Endothelial cell of umbilical vein (primary cell): ENCODE data around the gene DLAT. TPM values are rescaled to one million over a fixed set of nuclear protein-coding genes. Genes with fewer than 3 reads are reported as not detected.

Experiments
- BruUV-seq: library from RNA; stranded (reverse); fragments of 400-500 nt; replicated peaks from 2 replicates; lab custom pipeline; 2021; lab: Mats Ljungman, UMichigan
- CTCF ChIA-PET: fragments of 300-600, 350-600 bp; sonication (Branson Sonifier 250); formaldehyde crosslinking; loops from one replicate; lab custom pipeline; 2021; ENCODE audit warnings: antibody characterized with exemption, inconsistent platforms; lab: Charles Lee
- POLR2A ChIA-PET: fragments of 300-600, 350-600 bp; sonication (Branson Sonifier 250); formaldehyde crosslinking; loops from one replicate; lab custom pipeline; 2021; ENCODE audit warnings: antibody characterized with exemption, inconsistent platforms; lab: Charles Lee
- DNase-seq: peaks from one replicate; pipeline ENCODE4 v3.0.0-alpha.2; 2011; ENCODE audit warnings: low read depth, low spot score
- FAIRE-seq: peaks from 2 replicates; lab custom pipeline; 2011; peaks lifted over from hg19 to GRCh38; lab: Jason Lieb, UNC
- H2AFZ ChIP-seq: 2 replicates; pipeline ENCODE4 v1.6.0; 2012; ENCODE audit warnings: low read depth, low read length, control low read depth, inconsistent platforms
- H3K27ac ChIP-seq: 2 replicates; pipeline ENCODE4 v1.5.1; 2011; ENCODE audit warnings: low read depth, mild to moderate bottlenecking, control low read depth, low read length, moderate library complexity; ENCODE audit not compliant: insufficient read depth
- H3K27me3 ChIP-seq, 2 experiments: 2 replicates each; pipeline versions ENCODE4 v1.6.0 to v1.6.1; 2011; ENCODE audit warnings: low read length in 2 of 2, mixed read lengths in 1 of 2; ENCODE audit not compliant: control insufficient read depth in 2 of 2, insufficient read depth in 2 of 2
- H3K36me3 ChIP-seq, 2 experiments: 2 replicates in 1 of 2; 3 replicates in 1 of 2; pipeline ENCODE4 v1.5.1; 2011; ENCODE audit warnings: low read length in 2 of 2, mild to moderate bottlenecking in 1 of 2, moderate library complexity in 1 of 2; ENCODE audit not compliant: control insufficient read depth in 2 of 2, insufficient read depth in 2 of 2; ENCODE audit errors: extremely low read depth in 1 of 2
- H3K4me1 ChIP-seq: 3 replicates; pipeline ENCODE4 v1.5.1; 2011; ENCODE audit warnings: mild to moderate bottlenecking, low read length; ENCODE audit not compliant: control insufficient read depth, insufficient read depth; ENCODE audit errors: extremely low read depth
- H3K4me2 ChIP-seq: 2 replicates; pipeline ENCODE4 v1.6.1; 2011; ENCODE audit warnings: low read length, control low read depth, mixed read lengths; ENCODE audit not compliant: insufficient read depth
- H3K4me3 ChIP-seq, 3 experiments: fragments of 200-600 bp in 1 of 3; sonication (generic), shearing (Covaris generic) in 1 of 3; replicated peaks in 1 of 3; 2 replicates each; pipeline ENCODE4 v1.5.1; 2011 to 2016; ENCODE audit warnings: control low read depth in 3 of 3, low read length in 3 of 3, mild to moderate bottlenecking in 2 of 3, inconsistent platforms in 1 of 3, low read depth in 1 of 3, moderate library complexity in 1 of 3; ENCODE audit not compliant: insufficient read depth in 1 of 3
- H3K79me2 ChIP-seq: 2 replicates; pipeline ENCODE4 v1.6.0; 2012; ENCODE audit warnings: low read length, inconsistent platforms; ENCODE audit not compliant: control insufficient read depth, insufficient read depth
- H3K9ac ChIP-seq: replicated peaks from 2 replicates; pipeline ENCODE3; 2011; ENCODE audit warnings: low read length, control low read depth; ENCODE audit not compliant: insufficient read depth; ENCODE audit errors: extremely low read depth
- H3K9me1 ChIP-seq: replicated peaks from 3 replicates; pipeline ENCODE4 v1.6.0; 2011; ENCODE audit warnings: mild to moderate bottlenecking, low read length; ENCODE audit not compliant: control insufficient read depth, insufficient read depth; ENCODE audit errors: extremely low read depth
- H3K9me3 ChIP-seq: replicated peaks from 2 replicates; pipeline ENCODE4 v1.5.1; 2012; ENCODE audit warnings: low read length, inconsistent platforms; ENCODE audit not compliant: control insufficient read depth, insufficient read depth
- H4K20me1 ChIP-seq: replicated peaks from 2 replicates; pipeline ENCODE3; 2011; ENCODE audit warnings: mild to moderate bottlenecking, low read length; ENCODE audit not compliant: control insufficient read depth, insufficient read depth; ENCODE audit errors: extremely low read depth
- EZH2 ChIP-seq: IDR thresholded peaks from 2 replicates; pipeline ENCODE4 v1.6.1; 2012; ENCODE audit warnings: borderline replicate concordance, low read depth, mild to moderate bottlenecking, moderate library complexity, low read length, inconsistent platforms; ENCODE audit not compliant: severe bottlenecking
- FOS ChIP-seq: IDR thresholded peaks from 2 replicates; pipeline ENCODE4 v1.6.1; 2011; ENCODE audit warnings: mild to moderate bottlenecking, low read length, moderate library complexity, borderline replicate concordance; ENCODE audit not compliant: insufficient read depth
- GATA2 ChIP-seq: IDR thresholded peaks from 2 replicates; pipeline ENCODE4 v1.7.0; 2011; ENCODE audit warnings: low read depth, mild to moderate bottlenecking, moderate library complexity, mixed read lengths, low read length; ENCODE audit not compliant: insufficient read length, insufficient read depth
- JUN ChIP-seq: IDR thresholded peaks from 2 replicates; pipeline ENCODE4 v1.6.1; 2011; ENCODE audit warnings: borderline replicate concordance, low read depth; ENCODE audit not compliant: insufficient read length, insufficient read depth
- MYC ChIP-seq: IDR thresholded peaks from one replicate; pipeline ENCODE4 v1.6.1; 2011; ENCODE audit warnings: mild to moderate bottlenecking, low read depth, low read length
- POLR2A ChIP-seq: IDR thresholded peaks from 2 replicates; pipeline ENCODE4 v1.6.1; 2012; ENCODE audit warnings: low read depth, mild to moderate bottlenecking, control low read depth, low read length
- POLR2AphosphoS5 ChIP-seq: IDR thresholded peaks from 2 replicates; pipeline ENCODE4 v1.6.1; 2012; ENCODE audit warnings: low read depth, mild to moderate bottlenecking, control low read depth, low read length, moderate library complexity; ENCODE audit not compliant: insufficient read depth
- dilution Hi-C: fragments of 300-500 bp; cut with MboI; formaldehyde crosslinking; loops from one replicate; pipeline ENCODE4 v1.15.0; 2019; ENCODE audit warnings: low sequenced_read_pairs; ENCODE audit not compliant: extremely low pct_ligation_motif_present
- intact Hi-C: fragments of 100-400 bp; cut with micrococcal nuclease; formaldehyde crosslinking; loops from one replicate; pipeline ENCODE4 v1.10.0; 2022
- polyA plus RNA-seq, 4 experiments: library from polyadenylated mRNA; depleted of rRNA in 3 of 4; stranded (reverse) in 3 of 4; unstranded in 1 of 4; fragments of >200 nt; gene quantifications; 2 replicates each; pipeline versions ENCODE4 v1.2.1 to v1.2.3, GENCODE V29; 2011 to 2012; ENCODE audit warnings: missing spikeins in 1 of 4
- total RNA-seq: library from RNA; stranded (reverse); gene quantifications from 2 replicates; pipeline ENCODE4 v1.2.3, GENCODE V29; 2021
- TF ChIP-seq, protein P1 (sequence below), 2 donors: IDR thresholded peaks; 1 replicate in 1 of 2; 2 replicates in 1 of 2; pipeline ENCODE4 v1.5.1; 2011; ENCODE audit warnings: low read length in 2 of 2, mild to moderate bottlenecking in 2 of 2, moderate library complexity in 2 of 2, control low read depth in 1 of 2, inconsistent platforms in 1 of 2, low read depth in 1 of 2; ENCODE audit not compliant: insufficient read depth in 1 of 2; ENCODE audit errors: extremely low read depth in 1 of 2
- TF ChIP-seq, protein P2 (sequence below): IDR thresholded peaks from 2 replicates; pipeline ENCODE4 v1.6.1; 2011; ENCODE audit not compliant: insufficient read depth, insufficient read length

The DLAT gene
- total and polyA plus RNA-seq, 2 donors (not counting 3 experiments of a cell fraction or from before 2014, with no cell fraction given) = 13.3 to 41.3 TPM

GRCh38 chr11:111990381-111990780, 34.8 kb upstream of the DLAT start:
- Histone ChIP-seq H3K79me2 (no peaks in the 10 kb centered on the region), H3K4me2 (no peak overlapping the region), H3K9me3 (no peaks in the 10 kb centered on the region), H3K9me1 (no peaks in the 10 kb centered on the region), H2AFZ (no peak overlapping the region), H3K27ac (no peak overlapping the region), H4K20me1 (no peaks in the 10 kb centered on the region), H3K4me1 (no peaks in the 10 kb centered on the region), H3K9ac (no peak overlapping the region), H3K4me3 (no peak overlapping the region), H3K36me3 (peaks cover 21 to 28% of the 10 kb centered on the region in 2 experiments), H3K27me3 (no peaks in the 10 kb centered on the region)
- DNase-seq (no peak), FAIRE-seq (no peak)
- TF ChIP-seq FOS (no peak), MYC (no peak), POLR2A (no peak), GATA2 (no peak), EZH2 (no peak), POLR2AphosphoS5 (no peak), JUN (no peak)
- TF ChIP-seq, protein P1, sequence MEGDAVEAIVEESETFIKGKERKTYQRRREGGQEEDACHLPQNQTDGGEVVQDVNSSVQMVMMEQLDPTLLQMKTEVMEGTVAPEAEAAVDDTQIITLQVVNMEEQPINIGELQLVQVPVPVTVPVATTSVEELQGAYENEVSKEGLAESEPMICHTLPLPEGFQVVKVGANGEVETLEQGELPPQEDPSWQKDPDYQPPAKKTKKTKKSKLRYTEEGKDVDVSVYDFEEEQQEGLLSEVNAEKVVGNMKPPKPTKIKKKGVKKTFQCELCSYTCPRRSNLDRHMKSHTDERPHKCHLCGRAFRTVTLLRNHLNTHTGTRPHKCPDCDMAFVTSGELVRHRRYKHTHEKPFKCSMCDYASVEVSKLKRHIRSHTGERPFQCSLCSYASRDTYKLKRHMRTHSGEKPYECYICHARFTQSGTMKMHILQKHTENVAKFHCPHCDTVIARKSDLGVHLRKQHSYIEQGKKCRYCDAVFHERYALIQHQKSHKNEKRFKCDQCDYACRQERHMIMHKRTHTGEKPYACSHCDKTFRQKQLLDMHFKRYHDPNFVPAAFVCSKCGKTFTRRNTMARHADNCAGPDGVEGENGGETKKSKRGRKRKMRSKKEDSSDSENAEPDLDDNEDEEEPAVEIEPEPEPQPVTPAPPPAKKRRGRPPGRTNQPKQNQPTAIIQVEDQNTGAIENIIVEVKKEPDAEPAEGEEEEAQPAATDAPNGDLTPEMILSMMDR (IDR thresholded peaks at IDR 0.05; ENCODE audit: extremely low read depth in 1 of 2, insufficient read depth in 1 of 2, low read depth in 1 of 2, low read length in 2 of 2) = no peak
- TF ChIP-seq, protein P2, sequence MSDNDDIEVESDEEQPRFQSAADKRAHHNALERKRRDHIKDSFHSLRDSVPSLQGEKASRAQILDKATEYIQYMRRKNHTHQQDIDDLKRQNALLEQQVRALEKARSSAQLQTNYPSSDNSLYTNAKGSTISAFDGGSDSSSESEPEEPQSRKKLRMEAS = no peak
- CTCF ChIA-PET = no interaction called here
- dilution Hi-C loops = no loop called here
- intact Hi-C loops = no loop called here
- BruUV-seq = no TSS peak
- POLR2A ChIA-PET = no interaction called here
